HepG2 (cell line): ENCODE results near the gene ETV5. TPM values are rescaled to one million over a fixed set of nuclear protein-coding genes. Genes with fewer than 3 reads are reported as not detected.

Experiments used
- CREBL2 ChIP-seq: sonication (generic); formaldehyde crosslinking; IDR thresholded peaks from 2 replicates; pipeline ENCODE4 v1.8.1; 2023; ENCODE audit warnings: missing genetic modification reagents, mild to moderate bottlenecking, borderline replicate concordance
- FIP1L1 ChIP-seq: fragments of 200-400 bp; formaldehyde crosslinking; IDR thresholded peaks from 2 replicates; pipeline ENCODE4 v1.6.1; 2018; ENCODE audit warnings: low read depth, mild to moderate bottlenecking, low read length, moderate library complexity, borderline replicate concordance; ENCODE audit not compliant: insufficient read depth
- GTF3A ChIP-seq: sonication (generic); formaldehyde crosslinking; conservative IDR thresholded peaks from 2 replicates; pipeline ENCODE4 v1.4.0; 2020; ENCODE audit warnings: mild to moderate bottlenecking, missing genetic modification reagents
- HMGXB3 ChIP-seq: sonication (generic); formaldehyde crosslinking; IDR thresholded peaks from 2 replicates; pipeline ENCODE4 v1.4.0; 2020; ENCODE audit warnings: missing genetic modification reagents, borderline replicate concordance
- IRF9 ChIP-seq: sonication (generic); formaldehyde crosslinking; IDR thresholded peaks from 2 replicates; pipeline ENCODE4 v1.8.0; 2022; ENCODE audit warnings: missing genetic modification reagents, mild to moderate bottlenecking, borderline replicate concordance
- LRRFIP1 ChIP-seq: sonication (generic); formaldehyde crosslinking; conservative IDR thresholded peaks from 2 replicates; pipeline ENCODE4 v1.4.0; 2020; ENCODE audit warnings: missing genetic modification reagents
- NFE2L1 ChIP-seq: sonication (generic); formaldehyde crosslinking; IDR thresholded peaks from 2 replicates; pipeline ENCODE4 v1.4.0; 2020; ENCODE audit warnings: missing genetic modification reagents, mild to moderate bottlenecking, borderline replicate concordance
- NR2C2 ChIP-seq: sonication (generic); formaldehyde crosslinking; IDR thresholded peaks from 2 replicates; pipeline ENCODE4 v1.4.0; 2020; ENCODE audit warnings: missing genetic modification reagents, mild to moderate bottlenecking, moderate library complexity, borderline replicate concordance
- PTBP1 ChIP-seq: fragments of 200-400 bp; formaldehyde crosslinking; IDR thresholded peaks from 2 replicates; pipeline ENCODE4 v1.6.1; 2018; ENCODE audit warnings: low read length, low read depth; ENCODE audit not compliant: poor library complexity, severe bottlenecking
- SP140L ChIP-seq: sonication (generic); formaldehyde crosslinking; IDR thresholded peaks from 2 replicates; pipeline ENCODE4 v1.4.0; 2020; ENCODE audit warnings: missing genetic modification reagents, borderline replicate concordance
- TFE3 ChIP-seq: IDR thresholded peaks from 2 replicates; pipeline ENCODE4 v1.6.1; 2016
- ZFP91 ChIP-seq: sonication (generic); formaldehyde crosslinking; IDR thresholded peaks from 2 replicates; pipeline ENCODE4 v1.9.0; 2022; ENCODE audit warnings: missing genetic modification reagents, mild to moderate bottlenecking, borderline replicate concordance
- ZNF136 ChIP-seq: sonication (generic); formaldehyde crosslinking; IDR thresholded peaks from 2 replicates; pipeline ENCODE4 v1.8.1; 2022; ENCODE audit warnings: low read depth, mild to moderate bottlenecking, moderate library complexity, missing genetic modification reagents
- ZNF343 ChIP-seq: sonication (generic); formaldehyde crosslinking; IDR thresholded peaks from 2 replicates; pipeline ENCODE4 v1.4.0; 2020; ENCODE audit warnings: mild to moderate bottlenecking, missing genetic modification reagents
- ZNF577 ChIP-seq: sonication (generic); formaldehyde crosslinking; IDR thresholded peaks from 2 replicates; pipeline ENCODE4 v1.4.0; 2020; ENCODE audit warnings: mild to moderate bottlenecking, low read depth, missing genetic modification reagents, borderline replicate concordance
- polyA plus RNA-seq, 8 experiments: library from polyadenylated mRNA; depleted of rRNA in 3 of 8; stranded (reverse) in 7 of 8; unstranded in 1 of 8; fragments of >200 nt; fragmentation: Illumina TruSeq in 4 of 8; extraction: Trizol in 4 of 8; gene quantifications; 2 replicates each; pipeline versions ENCODE4 v1.2.1 to v1.2.3, GENCODE V29; 2011 to 2016; ENCODE audit warnings: low read depth in 4 of 8, missing spikeins in 1 of 8, mixed read lengths in 1 of 8; ENCODE audit not compliant: insufficient read depth in 1 of 8
- total RNA-seq, 5 experiments: library from RNA; depleted of rRNA; stranded (reverse); fragments of >200 nt; fragmentation: Illumina TruSeq; extraction: Trizol; gene quantifications; 2 replicates each; pipeline ENCODE4 v1.2.3, GENCODE V29; 2016; ENCODE audit warnings: low read depth in 1 of 5

The ETV5 gene
- total and polyA plus RNA-seq, 2 of the 13 experiments (the other 11 are each of a cell fraction or from before 2014, with no cell fraction given) = 52.9 to 57.2 TPM

GRCh38 chr3:186097663-186098451, 11.0 kb downstream of the ETV5 start (continued):
- TF ChIP-seq IRF9 (CRISPR knock-in tag) = no peak
- peak; percentile 94 for TF ChIP-seq ZFP91 (CRISPR knock-in tag)
- TF ChIP-seq GTF3A = 0 out of 2 replicates have a peak, but pooled peaks have one; percentile 40
- TF ChIP-seq ZNF577 = no peak
- no peak; the same call in 1 of the 2 replicates for TF ChIP-seq ZNF343
- no peak for TF ChIP-seq NR2C2 (CRISPR knock-in tag)
- no peak for TF ChIP-seq NFE2L1
- 0 out of 2 replicates have a peak, but pooled peaks have one; percentile 14 for TF ChIP-seq LRRFIP1 (CRISPR knock-in tag)
- TF ChIP-seq FIP1L1 = no peak
- no peak for TF ChIP-seq SP140L
- TF ChIP-seq CREBL2 (CRISPR knock-in tag) = no peak
- 0 out of 2 replicates have a peak, but pooled peaks have one; percentile 65 for TF ChIP-seq ZNF136 (CRISPR knock-in tag)
- TF ChIP-seq TFE3 = no peak
- no peak for TF ChIP-seq PTBP1
- no peak for TF ChIP-seq HMGXB3 (CRISPR knock-in tag)
